Astrocyte (in vitro differentiated cells and primary cell): ENCODE results near the gene RND2. TPM values are rescaled to one million over a fixed set of nuclear protein-coding genes. Genes with fewer than 3 reads are reported as not detected.

ENCODE experiments used
- DNase-seq: peaks from one replicate; pipeline ENCODE4 v3.0.0-alpha.2; 2010; ENCODE audit warnings: low read depth
- FAIRE-seq: peaks from 2 replicates; lab custom pipeline; 2011; peaks lifted over from hg19 to GRCh38; lab: Jason Lieb, UNC
- H2AFZ ChIP-seq: 2 replicates; pipeline ENCODE4 v1.6.0; 2012; ENCODE audit warnings: low read depth, low read length, inconsistent platforms
- H3K27ac ChIP-seq: 2 replicates; pipeline ENCODE4 v1.5.1; 2011; ENCODE audit warnings: low read depth, low read length, inconsistent platforms
- H3K27me3 ChIP-seq: 2 replicates; pipeline ENCODE4 v1.6.0; 2011; ENCODE audit warnings: low read length, inconsistent platforms; ENCODE audit not compliant: insufficient read depth
- H3K36me3 ChIP-seq: 2 replicates; pipeline ENCODE4 v1.5.1; 2011; ENCODE audit warnings: low read length, inconsistent platforms; ENCODE audit not compliant: insufficient read depth
- H3K4me1 ChIP-seq: 2 replicates; pipeline ENCODE4 v1.5.1; 2011; ENCODE audit warnings: low read length, inconsistent platforms; ENCODE audit not compliant: insufficient read depth
- H3K4me2 ChIP-seq: 2 replicates; pipeline ENCODE4 v1.6.0; 2012; ENCODE audit warnings: low read length, inconsistent platforms
- H3K4me3 ChIP-seq: 2 replicates; pipeline ENCODE4 v1.5.1; 2011; ENCODE audit warnings: low read depth, mild to moderate bottlenecking, low read length, inconsistent platforms; ENCODE audit not compliant: insufficient read depth
- H3K79me2 ChIP-seq: 2 replicates; pipeline ENCODE4 v1.6.0; 2012; ENCODE audit warnings: mild to moderate bottlenecking, low read length, inconsistent platforms; ENCODE audit not compliant: insufficient read depth
- H3K9ac ChIP-seq: 2 replicates; pipeline ENCODE4 v1.6.0; 2012; ENCODE audit warnings: mild to moderate bottlenecking, low read length, inconsistent platforms
- H3K9me3 ChIP-seq: 2 replicates; pipeline ENCODE4 v1.5.1; 2012; ENCODE audit warnings: low read depth, mild to moderate bottlenecking, low read length, inconsistent platforms; ENCODE audit not compliant: insufficient read depth
- H4K20me1 ChIP-seq: 2 replicates; pipeline ENCODE4 v1.6.0; 2012; ENCODE audit warnings: low read length, inconsistent platforms; ENCODE audit not compliant: insufficient read depth
- H3K27ac Mint-ChIP-seq: one replicate; pipeline ENCODE4 v1.8.0; 2021; ENCODE audit warnings: mild to moderate bottlenecking, mixed read lengths; ENCODE audit not compliant: unreplicated experiment
- H3K27me3 Mint-ChIP-seq: one replicate; pipeline ENCODE4 v1.8.0; 2021; ENCODE audit warnings: low read depth, mixed read lengths; ENCODE audit not compliant: unreplicated experiment
- H3K36me3 Mint-ChIP-seq: one replicate; pipeline ENCODE4 v1.8.0; 2021; ENCODE audit warnings: low read depth, mixed read lengths; ENCODE audit not compliant: unreplicated experiment
- H3K4me1 Mint-ChIP-seq: one replicate; pipeline ENCODE4 v1.8.0; 2021; ENCODE audit warnings: low read depth, mixed read lengths; ENCODE audit not compliant: unreplicated experiment
- H3K4me3 Mint-ChIP-seq: one replicate; pipeline ENCODE4 v1.8.0; 2021; ENCODE audit warnings: mild to moderate bottlenecking, moderate library complexity, mixed read lengths; ENCODE audit not compliant: unreplicated experiment
- H3K9me3 Mint-ChIP-seq: one replicate; pipeline ENCODE4 v1.8.0; 2021; ENCODE audit warnings: mild to moderate bottlenecking, mixed read lengths; ENCODE audit not compliant: unreplicated experiment
- EZH2 ChIP-seq: IDR thresholded peaks from 2 replicates; pipeline ENCODE4 v1.6.1; 2012; ENCODE audit warnings: mild to moderate bottlenecking, low read length, inconsistent platforms; ENCODE audit not compliant: insufficient read depth
- total RNA-seq: library from RNA; stranded (reverse); gene quantifications from 2 replicates; pipeline ENCODE4 v1.2.1, GENCODE V29; 2021
- TF ChIP-seq, protein P1 (sequence below): IDR thresholded peaks from 2 replicates; pipeline ENCODE4 v1.5.1; 2011; ENCODE audit warnings: low read depth, mild to moderate bottlenecking, inconsistent platforms, low read length, moderate library complexity; ENCODE audit not compliant: insufficient read depth

The RND2 gene
- total RNA-seq, 1 donor from 2014 or later: 2.3 TPM

DNA sequence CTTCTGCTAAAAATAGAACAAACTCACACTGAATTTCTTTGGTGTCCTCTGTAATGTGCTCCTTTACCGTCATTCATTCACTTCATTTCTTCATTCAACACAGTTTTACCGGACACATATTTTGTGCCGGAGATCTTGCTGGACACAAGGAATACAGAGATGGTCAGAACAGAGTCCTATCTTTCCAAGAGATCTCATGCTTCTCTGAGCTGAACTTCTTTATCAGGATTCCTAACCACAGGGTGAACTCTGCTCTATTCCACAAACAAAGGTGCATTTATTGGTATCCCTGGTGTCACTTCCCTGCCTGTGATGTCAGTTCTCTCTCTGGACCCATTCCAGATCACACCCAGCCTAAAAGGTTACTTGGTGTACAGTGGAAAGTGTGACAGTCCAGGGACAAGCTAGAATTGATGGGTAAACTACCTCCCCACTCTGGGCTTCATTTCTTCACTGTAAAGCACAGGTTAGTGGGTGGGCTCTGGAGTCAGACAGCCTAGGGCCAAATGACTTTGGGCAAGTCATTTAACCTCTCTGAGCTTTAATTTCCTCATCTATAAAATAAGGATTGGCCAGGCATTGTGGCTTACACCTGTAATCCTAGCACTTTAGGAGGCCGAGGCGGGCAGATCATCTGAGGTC is 14.2 kb upstream of the RND2 start:
- Mint-ChIP-seq H3K36me3 (peaks cover 13% of the 10 kb centered on the region), H3K27me3 (no peaks in the 10 kb centered on the region), H3K4me3 (peak overlapping the region; percentile 41), H3K27ac (peak overlapping the region; percentile 43), H3K9me3 (peaks cover 2% of the 10 kb centered on the region), H3K4me1 (peaks cover 30% of the 10 kb centered on the region)
- H3K79me2 ChIP-seq: no peaks in the 10 kb centered on the region
- no peaks in the 10 kb centered on the region for H3K27me3 ChIP-seq
- H3K9me3 ChIP-seq: no peaks in the 10 kb centered on the region
- no peak overlapping the region for H3K4me3 ChIP-seq
- peaks cover 2% of the 10 kb centered on the region for H3K36me3 ChIP-seq
- H4K20me1 ChIP-seq: peaks cover 8% of the 10 kb centered on the region
- no peak overlapping the region for H3K4me2 ChIP-seq
- no peak overlapping the region for H3K9ac ChIP-seq
- DNase-seq (no peak), FAIRE-seq (no peak)
- no peak overlapping the region for H2AFZ ChIP-seq
- H3K27ac ChIP-seq: no peak overlapping the region
- no peaks in the 10 kb centered on the region for H3K4me1 ChIP-seq
- TF ChIP-seq, protein P1, sequence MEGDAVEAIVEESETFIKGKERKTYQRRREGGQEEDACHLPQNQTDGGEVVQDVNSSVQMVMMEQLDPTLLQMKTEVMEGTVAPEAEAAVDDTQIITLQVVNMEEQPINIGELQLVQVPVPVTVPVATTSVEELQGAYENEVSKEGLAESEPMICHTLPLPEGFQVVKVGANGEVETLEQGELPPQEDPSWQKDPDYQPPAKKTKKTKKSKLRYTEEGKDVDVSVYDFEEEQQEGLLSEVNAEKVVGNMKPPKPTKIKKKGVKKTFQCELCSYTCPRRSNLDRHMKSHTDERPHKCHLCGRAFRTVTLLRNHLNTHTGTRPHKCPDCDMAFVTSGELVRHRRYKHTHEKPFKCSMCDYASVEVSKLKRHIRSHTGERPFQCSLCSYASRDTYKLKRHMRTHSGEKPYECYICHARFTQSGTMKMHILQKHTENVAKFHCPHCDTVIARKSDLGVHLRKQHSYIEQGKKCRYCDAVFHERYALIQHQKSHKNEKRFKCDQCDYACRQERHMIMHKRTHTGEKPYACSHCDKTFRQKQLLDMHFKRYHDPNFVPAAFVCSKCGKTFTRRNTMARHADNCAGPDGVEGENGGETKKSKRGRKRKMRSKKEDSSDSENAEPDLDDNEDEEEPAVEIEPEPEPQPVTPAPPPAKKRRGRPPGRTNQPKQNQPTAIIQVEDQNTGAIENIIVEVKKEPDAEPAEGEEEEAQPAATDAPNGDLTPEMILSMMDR: no peak
- TF ChIP-seq EZH2: no peak

DNA sequence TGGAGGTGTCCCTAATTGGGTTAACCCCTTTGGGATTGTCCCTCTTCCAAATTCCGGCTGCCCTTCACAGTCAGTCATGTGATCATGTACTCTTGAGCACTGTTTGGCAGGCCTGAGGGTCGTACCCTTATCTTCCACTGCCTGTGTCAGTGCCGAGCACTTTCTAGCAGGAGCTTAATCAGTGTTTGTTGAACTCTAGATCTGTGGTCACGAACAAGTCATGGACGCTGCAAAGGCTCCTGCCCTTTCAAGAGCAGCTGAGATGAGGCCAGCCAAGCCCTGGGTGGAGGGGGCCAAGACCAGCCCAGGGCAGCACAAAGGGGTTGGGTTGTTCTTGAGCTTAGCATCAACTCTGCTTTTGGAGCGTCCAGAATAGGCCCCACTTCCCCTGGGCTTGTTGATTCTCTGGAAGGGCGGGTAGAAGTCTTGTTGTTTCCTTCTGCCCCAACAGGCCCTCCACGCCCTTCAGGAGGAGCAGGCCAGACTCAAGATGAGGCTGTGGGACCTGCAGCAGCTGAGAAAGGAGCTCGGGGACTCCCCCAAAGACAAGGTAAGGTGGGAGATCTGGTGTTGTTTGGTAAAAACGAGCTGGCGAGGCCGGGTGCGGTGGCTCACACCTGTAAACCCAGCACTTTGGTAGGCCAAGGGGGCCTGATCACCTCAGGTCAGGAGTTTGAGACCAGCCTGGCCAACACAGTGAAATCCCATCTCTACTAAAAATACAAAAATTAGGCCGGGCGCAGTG is 13.1 kb upstream of the RND2 start:
- peaks cover 2% of the 10 kb centered on the region for H3K36me3 ChIP-seq
- H3K27me3 ChIP-seq: no peaks in the 10 kb centered on the region
- H3K9me3 Mint-ChIP-seq: no peaks in the 10 kb centered on the region
- no peaks in the 10 kb centered on the region for H3K27me3 Mint-ChIP-seq
- DNase-seq (no peak), FAIRE-seq (no peak)
- no peak overlapping the region for H3K27ac ChIP-seq
- TF ChIP-seq, protein P1: no peak
- TF ChIP-seq EZH2: no peak
- H4K20me1 ChIP-seq: peaks cover 16% of the 10 kb centered on the region
- no peaks in the 10 kb centered on the region for H3K9me3 ChIP-seq
- H3K4me1 ChIP-seq: no peaks in the 10 kb centered on the region
- H3K4me3 ChIP-seq: no peak overlapping the region
- H2AFZ ChIP-seq: no peak overlapping the region
- H3K27ac Mint-ChIP-seq: no peak overlapping the region
- no peak overlapping the region for H3K9ac ChIP-seq
- H3K4me3 Mint-ChIP-seq: no peak overlapping the region
- H3K36me3 Mint-ChIP-seq: peaks cover 7% of the 10 kb centered on the region
- H3K4me2 ChIP-seq: no peak overlapping the region
- H3K79me2 ChIP-seq: no peaks in the 10 kb centered on the region
- peaks cover 29% of the 10 kb centered on the region for H3K4me1 Mint-ChIP-seq

DNA sequence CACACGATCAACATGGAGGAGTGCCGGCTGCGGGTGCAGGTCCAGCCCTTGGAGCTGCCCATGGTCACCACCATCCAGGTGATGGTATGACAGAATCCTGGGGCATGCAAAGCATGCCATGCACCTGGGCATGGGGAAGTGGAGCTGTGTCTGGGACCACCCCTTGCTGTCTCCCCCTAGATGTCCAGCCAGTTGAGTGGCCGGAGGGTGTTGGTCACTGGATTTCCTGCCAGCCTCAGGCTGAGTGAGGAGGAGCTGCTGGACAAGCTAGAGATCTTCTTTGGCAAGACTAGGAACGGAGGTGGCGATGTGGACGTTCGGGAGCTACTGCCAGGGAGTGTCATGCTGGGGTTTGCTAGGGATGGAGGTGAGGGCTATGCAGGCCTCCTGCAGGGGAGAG is 11.7 kb upstream of the RND2 start:
- Mint-ChIP-seq H3K4me1 (peaks cover 36% of the 10 kb centered on the region), H3K36me3 (peaks cover 11% of the 10 kb centered on the region), H3K27me3 (no peaks in the 10 kb centered on the region), H3K27ac (peak overlapping the region; percentile 34), H3K9me3 (no peaks in the 10 kb centered on the region), H3K4me3 (no peak overlapping the region)
- Histone ChIP-seq H3K9ac (no peak overlapping the region), H3K4me2 (no peak overlapping the region), H3K36me3 (peaks cover 5% of the 10 kb centered on the region), H3K79me2 (peaks cover 7% of the 10 kb centered on the region), H3K27ac (no peak overlapping the region), H3K4me1 (peaks cover under 1% of the 10 kb centered on the region), H3K27me3 (no peaks in the 10 kb centered on the region), H2AFZ (no peak overlapping the region), H3K4me3 (no peak overlapping the region), H3K9me3 (no peaks in the 10 kb centered on the region), H4K20me1 (peaks cover 24% of the 10 kb centered on the region)
- DNase-seq (no peak), FAIRE-seq (no peak)
- no peak for TF ChIP-seq EZH2
- TF ChIP-seq, protein P1: no peak
